H1 (cell line): ENCODE results near the gene AGAP1. TPM values are rescaled to one million over a fixed set of nuclear protein-coding genes. Genes with fewer than 3 reads are reported as not detected.

Experiments used
- CTCF ChIA-PET: fragments of 300-600 bp; sonication (Branson Sonifier 250); formaldehyde crosslinking; loops from one replicate; lab custom pipeline; 2021; ENCODE audit not compliant: partially characterized antibody; lab: Charles Lee
- POLR2A ChIA-PET: fragments of 300-600 bp; sonication (Branson Sonifier 250); formaldehyde crosslinking; loops from one replicate; lab custom pipeline; 2021; ENCODE audit warnings: inconsistent platforms; ENCODE audit not compliant: partially characterized antibody; lab: Charles Lee
- DNase-seq, 2 experiments: peaks; one replicate each; pipeline versions ENCODE4 v3.0.0 to v3.0.0-alpha.2; 2010 to 2022; ENCODE audit warnings: low spot score in 2 of 2, low read depth in 1 of 2, mixed read lengths in 1 of 2
- FAIRE-seq: peaks from 2 replicates; lab custom pipeline; 2011; peaks lifted over from hg19 to GRCh38; lab: Jason Lieb, UNC
- H2AFZ ChIP-seq: 2 replicates; pipeline ENCODE4 v1.8.1; 2012; ENCODE audit warnings: low read length, inconsistent platforms
- H2AK5ac ChIP-seq: 2 replicates; pipeline ENCODE4 v1.6.1; 2013; ENCODE audit warnings: low read depth, low read length
- H2BK120ac ChIP-seq: replicated peaks from 2 replicates; pipeline ENCODE3; 2013; ENCODE audit warnings: low read depth, low read length, inconsistent platforms
- H2BK12ac ChIP-seq: 2 replicates; pipeline ENCODE4 v1.6.1; 2013; ENCODE audit warnings: low read depth, low read length
- H2BK15ac ChIP-seq: 2 replicates; pipeline ENCODE4 v1.6.1; 2013; ENCODE audit warnings: low read length
- H2BK20ac ChIP-seq: 2 replicates; pipeline ENCODE4 v1.6.1; 2013; ENCODE audit warnings: low read length
- H2BK5ac ChIP-seq: 2 replicates; pipeline ENCODE4 v1.6.1; 2013; ENCODE audit warnings: low read depth, low read length
- H3K14ac ChIP-seq: 2 replicates; pipeline ENCODE4 v1.6.1; 2013; ENCODE audit warnings: inconsistent platforms; ENCODE audit not compliant: insufficient read length
- H3K18ac ChIP-seq: 2 replicates; pipeline ENCODE4 v1.6.1; 2013; ENCODE audit warnings: low read length; ENCODE audit errors: extremely low read depth
- H3K23ac ChIP-seq: 2 replicates; pipeline ENCODE4 v1.6.1; 2013; ENCODE audit warnings: inconsistent platforms; ENCODE audit not compliant: insufficient read length
- H3K23me2 ChIP-seq: 2 replicates; pipeline ENCODE4 v1.6.1; 2013; ENCODE audit warnings: low read depth, low read length
- H3K27ac ChIP-seq: 2 replicates; pipeline ENCODE4 v1.6.1; 2011; ENCODE audit warnings: low read depth, low read length, inconsistent platforms
- H3K27me3 ChIP-seq, 4 experiments: replicated peaks in 1 of 4; 1 replicate in 1 of 4; 2 replicates in 3 of 4; pipeline versions ENCODE4 v1.6.1 to v1.8.1; 2011 to 2013; ENCODE audit warnings: low read length in 3 of 4, mild to moderate bottlenecking in 3 of 4, inconsistent platforms in 2 of 4, mixed read lengths in 2 of 4, moderate library complexity in 1 of 4; ENCODE audit not compliant: control insufficient read depth in 3 of 4, insufficient read depth in 3 of 4; ENCODE audit errors: extremely low read depth in 1 of 4
- H3K36me3 ChIP-seq, 4 experiments: 2 replicates each; pipeline versions ENCODE4 v1.6.1 to v1.8.1; 2011 to 2013; ENCODE audit warnings: mild to moderate bottlenecking in 4 of 4, low read length in 3 of 4, moderate library complexity in 2 of 4, control low read depth in 1 of 4, inconsistent platforms in 1 of 4; ENCODE audit not compliant: insufficient read depth in 4 of 4, control insufficient read depth in 2 of 4
- H3K4ac ChIP-seq: replicated peaks from 2 replicates; pipeline ENCODE3; 2013; ENCODE audit warnings: low read length, low read depth, mixed read lengths, inconsistent platforms; ENCODE audit not compliant: insufficient read length
- H3K4me1 ChIP-seq, 4 experiments: replicated peaks in 1 of 4; 1 replicate in 1 of 4; 2 replicates in 3 of 4; pipeline versions ENCODE4 v1.6.1 to v1.8.1; 2011 to 2013; ENCODE audit warnings: low read length in 3 of 4, inconsistent platforms in 2 of 4, mixed read lengths in 1 of 4; ENCODE audit not compliant: insufficient read depth in 4 of 4, control insufficient read depth in 3 of 4
- H3K4me2 ChIP-seq, 2 experiments: 2 replicates each; pipeline versions ENCODE4 v1.6.1 to v1.8.1; 2011 to 2013; ENCODE audit warnings: low read depth in 2 of 2, low read length in 2 of 2, control low read depth in 1 of 2, inconsistent platforms in 1 of 2, mild to moderate bottlenecking in 1 of 2; ENCODE audit not compliant: insufficient read depth in 1 of 2
- H3K4me3 ChIP-seq, 4 experiments: fragments of 200-600, 300-600 bp in 1 of 4; sonication (generic), shearing (Covaris generic), sonication (Bioruptor Twin) in 1 of 4; 2 replicates each; pipeline versions ENCODE4 v1.5.1 to v1.8.1; 2011 to 2016; ENCODE audit warnings: low read length in 4 of 4, low read depth in 3 of 4, control low read depth in 2 of 4, inconsistent platforms in 2 of 4, mild to moderate bottlenecking in 2 of 4, mixed read lengths in 1 of 4, moderate library complexity in 1 of 4; ENCODE audit not compliant: insufficient read depth in 2 of 4; ENCODE audit errors: extremely low read depth in 1 of 4
- H3K56ac ChIP-seq: replicated peaks from 2 replicates; pipeline ENCODE3; 2013; ENCODE audit warnings: low read depth, mild to moderate bottlenecking, mixed read lengths, low read length, inconsistent platforms; ENCODE audit not compliant: insufficient read length
- H3K79me1 ChIP-seq: 2 replicates; pipeline ENCODE4 v1.6.1; 2013; ENCODE audit warnings: low read depth, low read length, control low read depth
- H3K79me2 ChIP-seq, 2 experiments: 2 replicates each; pipeline versions ENCODE4 v1.6.1 to v1.8.1; 2012 to 2013; ENCODE audit warnings: low read length in 2 of 2, mild to moderate bottlenecking in 2 of 2, inconsistent platforms in 1 of 2; ENCODE audit not compliant: insufficient read depth in 2 of 2, control insufficient read depth in 1 of 2
- H3K9ac ChIP-seq, 4 experiments: replicated peaks in 1 of 4; 1 replicate in 1 of 4; 2 replicates in 3 of 4; pipeline versions ENCODE4 v1.6.1 to v1.8.1; 2011 to 2013; ENCODE audit warnings: low read depth in 3 of 4, low read length in 3 of 4, control low read depth in 2 of 4, mild to moderate bottlenecking in 2 of 4, moderate library complexity in 2 of 4, inconsistent platforms in 1 of 4; ENCODE audit errors: extremely low read depth in 1 of 4
- H3K9me3 ChIP-seq, 2 experiments: 2 replicates each; pipeline versions ENCODE4 v1.6.1 to v1.8.1; 2012 to 2013; ENCODE audit warnings: mild to moderate bottlenecking in 2 of 2, moderate library complexity in 2 of 2, control low read depth in 1 of 2, inconsistent platforms in 1 of 2, low read depth in 1 of 2, low read length in 1 of 2, mixed read lengths in 1 of 2; ENCODE audit not compliant: insufficient read depth in 2 of 2
- H4K20me1 ChIP-seq, 2 experiments: replicated peaks in 1 of 2; 2 replicates each; pipeline versions ENCODE3 to v1.8.1; 2011 to 2013; ENCODE audit warnings: inconsistent platforms in 2 of 2, low read length in 2 of 2, mild to moderate bottlenecking in 1 of 2; ENCODE audit not compliant: insufficient read depth in 2 of 2, control insufficient read depth in 1 of 2
- H4K5ac ChIP-seq: 2 replicates; pipeline ENCODE4 v1.6.1; 2013; ENCODE audit warnings: low read length, low read depth, mixed read lengths, inconsistent platforms; ENCODE audit not compliant: insufficient read length
- H4K8ac ChIP-seq: 2 replicates; pipeline ENCODE4 v1.8.0; 2013; ENCODE audit warnings: mild to moderate bottlenecking, moderate library complexity, low read length, inconsistent platforms; ENCODE audit not compliant: insufficient read depth; ENCODE audit errors: extremely low read depth
- H4K91ac ChIP-seq: replicated peaks from 2 replicates; pipeline ENCODE3; 2013; ENCODE audit warnings: low read length, mixed read lengths, inconsistent platforms; ENCODE audit not compliant: insufficient read length
- BRCA1 ChIP-seq: IDR thresholded peaks from 2 replicates; pipeline ENCODE4 v1.6.1; 2012; ENCODE audit warnings: low read depth, low read length, improper control_type of control experiment
- CBX8 ChIP-seq: fragments of 300-800, 300-1000 bp; sonication (generic); IDR thresholded peaks from 2 replicates; pipeline ENCODE4 v1.7.1; 2016; ENCODE audit warnings: low read depth, low read length, borderline replicate concordance
- GABPA ChIP-seq: IDR thresholded peaks from 2 replicates; pipeline ENCODE4 v1.6.1; 2011; ENCODE audit warnings: mild to moderate bottlenecking, low read length, moderate library complexity, borderline replicate concordance; ENCODE audit not compliant: insufficient read depth
- HDAC2 ChIP-seq, 2 experiments: fragments of 300-600 bp in 1 of 2; sonication (generic) in 1 of 2; IDR thresholded peaks; 2 replicates each; pipeline ENCODE4 v1.6.1; 2011 to 2012; ENCODE audit warnings: low read depth in 2 of 2, low read length in 2 of 2, mild to moderate bottlenecking in 2 of 2, moderate library complexity in 2 of 2, borderline replicate concordance in 1 of 2, inconsistent platforms in 1 of 2
- PHF8 ChIP-seq: fragments of 200-600 bp; sonication (generic); conservative IDR thresholded peaks from 2 replicates; pipeline ENCODE4 v1.7.1; 2012; ENCODE audit warnings: low read depth, mild to moderate bottlenecking, inconsistent platforms, low read length, moderate library complexity
- RAD21 ChIP-seq, 2 experiments: IDR thresholded peaks in 1 of 2; conservative IDR thresholded peaks in 1 of 2; 2 replicates each; pipeline ENCODE4 v1.6.1; 2011; ENCODE audit warnings: low read depth in 2 of 2, low read length in 2 of 2, improper control_type of control experiment in 1 of 2, inconsistent platforms in 1 of 2, mild to moderate bottlenecking in 1 of 2, moderate library complexity in 1 of 2
- SAP30 ChIP-seq: fragments of 300-600 bp; sonication (generic); IDR thresholded peaks from 2 replicates; pipeline ENCODE4 v1.7.1; 2012; ENCODE audit warnings: low read length, moderate library complexity, mild to moderate bottlenecking, inconsistent platforms; ENCODE audit not compliant: insufficient read depth, insufficient replicate concordance
- SIX5 ChIP-seq: IDR thresholded peaks from 2 replicates; pipeline ENCODE4 v1.6.1; 2011; ENCODE audit warnings: mild to moderate bottlenecking, low read depth, low read length
- YY1 ChIP-seq: IDR thresholded peaks from 2 replicates; pipeline ENCODE4 v1.6.1; 2011; ENCODE audit warnings: low read depth, mild to moderate bottlenecking, low read length
- WGBS, 2 experiments: shearing (Covaris generic) in 1 of 2; methylation state at CpG; one replicate each; pipeline versions ENCODE4 v1.1.6 to v1.1.7; 2013 to 2015; ENCODE audit warnings: low lambda C conversion rate in 2 of 2, mixed read lengths in 2 of 2, inconsistent platforms in 1 of 2, low coverage in 1 of 2, missing lambda C conversion rate in 1 of 2; ENCODE audit not compliant: insufficient replicate concordance in 2 of 2, insufficient coverage in 1 of 2, insufficient read length in 1 of 2; ENCODE audit errors: extremely low coverage in 1 of 2, missing lambda C conversion rate in 1 of 2; 5-methylcytosine and 5-hydroxymethylcytosine counted together
- polyA plus RNA-seq, 7 experiments: library from polyadenylated mRNA; depleted of rRNA in 3 of 7; stranded (reverse) in 5 of 7; unstranded in 2 of 7; fragments of >200 nt in 5 of 7; fragments of 200-250 nt in 2 of 7; gene quantifications; 1 replicate in 5 of 7; 2 replicates in 1 of 7; 4 replicates in 1 of 7; pipeline versions ENCODE4 v1.2.1 to v1.2.3, GENCODE V29; 2011 to 2013; ENCODE audit warnings: missing spikeins in 2 of 7, mixed read lengths in 2 of 7
- total RNA-seq: library from RNA; stranded (reverse); fragmentation: NEBNext Ultra II Directional; extraction: Animal tissue kit (Norgen Biotek cat#: 25700); gene quantifications from 2 replicates; pipeline ENCODE4 v1.2.1, GENCODE V29; 2021
- TF ChIP-seq, protein P1 (sequence below): IDR thresholded peaks from 2 replicates; pipeline ENCODE4 v1.6.1; 2011; ENCODE audit warnings: low read depth, mild to moderate bottlenecking, low read length; ENCODE audit not compliant: insufficient read depth

AGAP1 gene
- total and polyA plus RNA-seq, 2 of the 8 experiments (the other 6 are each of a cell fraction or from before 2014, with no cell fraction given), result 18.1 to 39.4 TPM

DNA sequence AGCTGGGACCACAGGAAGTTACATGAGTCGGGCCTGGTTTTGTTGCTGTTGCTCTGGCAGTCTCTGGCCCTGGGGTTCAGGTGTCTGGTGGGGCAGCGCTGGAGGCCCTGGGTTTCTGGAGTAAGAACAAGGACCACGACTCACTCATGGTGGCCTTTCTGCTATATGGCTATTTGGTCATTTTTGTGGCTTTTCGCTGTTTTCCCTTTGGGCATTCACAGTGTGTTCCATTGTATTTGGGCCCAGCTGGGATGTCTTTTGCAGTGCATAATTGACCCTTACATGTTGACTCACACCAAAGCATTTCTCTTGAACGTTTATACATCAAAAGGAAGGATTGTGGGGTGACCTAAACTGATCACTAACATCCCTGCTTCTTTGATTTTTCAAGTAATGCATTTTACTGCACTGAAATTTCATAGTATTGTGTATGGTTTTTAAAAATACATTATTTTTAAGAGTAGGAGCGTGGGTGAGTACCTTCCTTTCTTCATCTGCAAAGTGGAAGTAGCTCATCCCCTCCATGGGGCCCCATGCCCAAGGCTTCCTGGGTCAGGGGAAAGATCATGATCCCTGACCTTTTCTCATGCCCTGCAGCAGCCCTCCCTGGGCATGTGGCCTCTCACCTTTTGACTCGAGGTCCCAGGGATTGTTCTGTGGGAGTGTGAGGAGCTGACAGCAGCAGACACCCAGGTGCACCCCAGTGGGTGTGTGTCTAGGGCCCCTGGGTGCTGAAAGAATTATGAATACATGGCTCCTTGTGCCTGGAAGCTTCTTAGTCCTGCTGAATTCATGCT is 225.5 kb downstream of the AGAP1 start:
- Histone ChIP-seq H3K36me3 (0 out of 8 replicates have a peak, but pooled peaks cover 0 to 3% (median 2%) of the 10 kb centered on the region in 4 experiments), H3K14ac (no peak overlapping the region), H4K91ac (no peak overlapping the region), H2BK12ac (no peak overlapping the region), H3K4me3 (no peak overlapping the region), H3K27me3 (no peaks in the 10 kb centered on the region), H2BK15ac (no peak overlapping the region), H2BK5ac (no peak overlapping the region), H2BK20ac (no peak overlapping the region), H4K8ac (no peak overlapping the region), H4K5ac (no peak overlapping the region), H2BK120ac (no peak overlapping the region), H3K23me2 (no peaks in the 10 kb centered on the region), H2AK5ac (no peak overlapping the region), H4K20me1 (peaks cover 4 to 7% of the 10 kb centered on the region in 2 experiments), H3K4me1 (peaks cover 0 to 2% (median 0%) of the 10 kb centered on the region in 4 experiments; a peak in 1 of 7 replicates), H2AFZ (no peak overlapping the region), H3K9me3 (peaks cover 0 to 1% of the 10 kb centered on the region in 2 experiments; a peak in 1 of 4 replicates), H3K23ac (no peak overlapping the region), H3K18ac (no peak overlapping the region), H3K56ac (no peak overlapping the region), H3K4ac (no peak overlapping the region), H3K27ac (no peak overlapping the region), H3K9ac (no peak overlapping the region; a peak in 1 of 7 replicates), H3K79me1 (no peaks in the 10 kb centered on the region; the same call in 1 of the 2 replicates), H3K4me2 (no peak overlapping the region), H3K79me2 (peaks cover 0 to 3% of the 10 kb centered on the region in 2 experiments; a peak in 1 of 4 replicates)
- WGBS, 2 experiments, result 88% methylated on average over 7 of the region's 7 CpGs; no CpG with 5 or more reads in 1 of the 2 experiments
- no peak for DNase-seq
- no peak for FAIRE-seq
- ChIA-PET CTCF (interaction anchor here (1.1 to 1.4 kb wide), 3 partner anchors 27 to 124 kb away, joined by 3 to 5 read pairs (median 4); no protein-coding TSS in a partner anchor), POLR2A (no interaction called here)
- TF ChIP-seq GABPA (no peak), SAP30 (no peak), PHF8 (no peak), CBX8 (no peak), SIX5 (no peak), RAD21 (IDR thresholded peaks at IDR 0.05 in 1 of 2, conservative IDR thresholded peaks at IDR 0.05 in 1 of 2; ENCODE audit: low read depth in 2 of 2, low read length in 2 of 2) (no peak), YY1 (no peak), BRCA1 (no peak), HDAC2 (IDR thresholded peaks at IDR 0.05; ENCODE audit: borderline replicate concordance in 1 of 2, low read depth in 2 of 2, low read length in 2 of 2) (no peak)
- TF ChIP-seq, protein P1, sequence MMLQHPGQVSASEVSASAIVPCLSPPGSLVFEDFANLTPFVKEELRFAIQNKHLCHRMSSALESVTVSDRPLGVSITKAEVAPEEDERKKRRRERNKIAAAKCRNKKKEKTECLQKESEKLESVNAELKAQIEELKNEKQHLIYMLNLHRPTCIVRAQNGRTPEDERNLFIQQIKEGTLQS, result no peak
